GM19193 (cell line): Measurements from ENCODE around the gene NOP56.

Source experiments
- POLR2A ChIP-seq: IDR thresholded peaks from 4 replicates; pipeline ENCODE4 v1.6.1; 2011; ENCODE audit not compliant: insufficient read depth, insufficient read length; ENCODE audit errors: extremely low read depth

The NOP56 gene

DNA sequence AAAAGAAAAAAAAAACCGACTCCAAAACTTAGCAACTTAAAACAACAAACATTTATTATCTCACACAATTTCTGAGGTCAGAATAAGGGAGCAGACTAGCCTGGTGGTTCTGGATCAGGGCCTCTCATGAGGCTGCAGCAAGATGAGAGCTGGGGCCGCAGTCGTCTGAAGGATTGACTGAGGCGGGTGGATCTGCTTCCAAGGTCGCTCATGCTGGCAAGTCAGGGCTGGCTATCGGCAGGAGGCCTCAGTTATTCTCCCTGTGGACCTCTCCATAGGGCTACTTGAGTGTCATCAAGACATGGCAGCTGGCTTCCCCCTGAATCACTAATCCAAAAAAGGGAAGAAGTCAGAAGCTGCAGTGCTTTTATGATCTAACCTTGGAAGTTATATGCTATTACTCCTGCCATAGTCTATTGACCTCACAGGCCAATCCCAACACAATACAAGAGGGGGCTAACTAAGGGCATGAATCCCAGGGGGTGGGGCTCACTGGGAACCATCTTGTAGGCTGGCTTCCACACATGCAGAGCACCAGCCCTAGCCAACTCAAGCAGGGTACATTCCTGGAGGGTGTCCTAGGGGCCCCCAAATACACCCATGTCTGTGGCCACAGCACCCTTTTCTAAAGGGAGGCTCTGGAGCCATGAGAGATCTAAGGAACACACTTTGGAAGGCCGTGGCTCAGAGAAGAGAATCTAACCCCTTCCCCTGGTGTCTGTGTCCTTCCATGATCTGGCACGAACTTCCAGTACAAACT lies 51.5 kb downstream of the NOP56 start:
- TF ChIP-seq POLR2A: no peak

GRCh38 chr20:2705931-2706645 lies 53.7 kb downstream of the NOP56 start:
- TF ChIP-seq POLR2A: no peak

DNA sequence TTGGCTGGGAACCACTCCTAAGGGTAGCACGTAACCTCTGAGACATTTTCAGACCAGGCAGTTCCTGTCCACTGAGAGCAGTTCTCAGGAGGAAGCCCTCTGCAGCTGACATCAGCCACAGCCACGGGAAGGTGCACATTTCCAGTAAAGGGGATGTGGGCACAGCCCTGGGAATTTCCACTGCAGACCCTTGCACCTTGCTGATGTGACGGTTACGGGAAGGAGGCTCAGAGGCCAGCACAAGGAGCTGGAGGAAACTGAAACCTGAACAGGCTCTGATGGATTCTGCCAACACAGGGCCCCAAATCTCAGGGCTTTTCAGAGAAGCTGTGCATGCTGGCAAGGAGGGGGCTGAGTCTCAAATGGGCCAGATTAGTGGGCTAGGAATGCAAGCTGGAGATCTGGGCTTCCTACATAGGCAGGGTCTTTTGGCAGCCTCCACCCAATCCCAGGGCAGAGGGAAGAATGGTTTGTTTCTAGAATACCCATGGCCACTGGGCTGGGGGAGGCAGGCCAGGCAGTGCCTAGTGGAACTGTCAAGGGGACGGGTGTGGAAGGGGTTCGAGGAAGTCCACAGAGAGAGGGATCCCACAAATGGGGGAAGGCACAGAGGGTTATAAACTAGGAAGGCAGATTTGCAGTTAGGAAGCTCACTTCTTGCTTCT lies 54.4 kb downstream of the NOP56 start:
- no peak for TF ChIP-seq POLR2A

DNA sequence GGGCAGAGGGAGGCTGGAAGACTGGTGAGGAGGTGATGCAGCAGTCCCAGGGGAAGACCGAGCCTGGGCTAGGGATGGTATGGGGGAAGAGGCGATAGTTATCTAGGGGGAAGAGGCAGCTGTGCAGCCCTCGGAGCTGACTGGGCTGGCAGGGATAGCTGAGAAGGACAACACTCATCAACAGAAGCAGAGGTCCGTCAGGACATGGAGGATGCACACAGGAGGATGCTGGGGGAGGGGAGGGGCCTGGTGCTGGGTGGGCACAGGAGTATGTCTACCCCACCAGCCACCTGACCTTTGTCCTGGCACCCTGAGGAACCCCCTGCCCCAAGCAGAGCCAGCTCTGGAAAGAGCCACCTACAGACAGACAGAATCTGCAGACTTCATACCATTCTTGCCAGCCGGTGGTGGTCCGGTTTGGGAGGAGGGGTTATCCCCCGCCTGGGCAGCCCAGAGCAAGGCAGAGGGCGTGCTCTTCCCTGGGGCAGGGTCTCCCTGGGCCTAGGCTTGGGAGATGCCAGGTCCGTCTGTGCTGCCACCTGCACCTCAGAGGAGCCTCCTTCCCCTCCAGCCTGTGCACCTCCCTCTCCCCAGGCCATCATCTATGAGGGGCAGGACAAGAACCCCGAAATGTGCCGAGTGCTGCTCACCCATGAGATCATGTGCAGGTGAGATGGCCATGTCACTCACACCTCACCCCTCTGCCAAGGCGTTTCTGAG lies 55.1 kb downstream of the NOP56 start:
- no peak for TF ChIP-seq POLR2A
